COLO668 (cell line): ENCODE data around the gene SYP.
A peak's percentile ranks its signal among the peaks of the same experiment; 100 is the strongest.
"Not testable (repeated sequence)": the region's sequence is repeated elsewhere in the genome, so short reads cannot be mapped to it uniquely, and the experiment has no call there.

Experiments used
- DNase-seq: peaks from one replicate; lab custom pipeline; 2025; ENCODE audit not compliant: unreplicated experiment; lab: John Stamatoyannopoulos, UW

Gene SYP

GRCh38 chrX:49190821-49191573 is 9.0 kb downstream of the SYP start:
- peak; percentile 91 for DNase-seq

DNA sequence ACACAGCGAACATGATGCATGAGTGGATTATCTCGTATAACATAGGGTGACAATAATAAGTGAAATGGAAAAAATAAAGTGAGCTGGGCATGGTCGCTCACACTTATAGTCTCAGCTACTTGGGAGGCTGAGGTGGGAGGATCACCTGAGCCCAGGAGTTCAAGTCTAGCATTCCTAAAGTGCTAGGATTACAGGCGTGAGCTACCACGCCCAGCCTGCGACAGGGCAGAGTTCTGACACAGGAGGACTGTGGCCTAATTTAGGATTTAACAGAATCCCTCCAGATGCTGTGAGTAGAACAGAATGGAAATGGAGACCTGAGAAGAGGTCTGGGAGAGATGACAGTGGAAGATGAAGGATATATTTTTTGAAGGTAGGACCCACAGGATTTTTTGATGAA is 10.4 kb downstream of the SYP start:
- no peak for DNase-seq

- no peak for DNase-seq
Measured at GRCh38 chrX:49188468-49189076, 11.4 kb downstream of the SYP start.

- no peak for DNase-seq
Measured at GRCh38 chrX:49187526-49187925, 12.5 kb downstream of the SYP start.

DNA sequence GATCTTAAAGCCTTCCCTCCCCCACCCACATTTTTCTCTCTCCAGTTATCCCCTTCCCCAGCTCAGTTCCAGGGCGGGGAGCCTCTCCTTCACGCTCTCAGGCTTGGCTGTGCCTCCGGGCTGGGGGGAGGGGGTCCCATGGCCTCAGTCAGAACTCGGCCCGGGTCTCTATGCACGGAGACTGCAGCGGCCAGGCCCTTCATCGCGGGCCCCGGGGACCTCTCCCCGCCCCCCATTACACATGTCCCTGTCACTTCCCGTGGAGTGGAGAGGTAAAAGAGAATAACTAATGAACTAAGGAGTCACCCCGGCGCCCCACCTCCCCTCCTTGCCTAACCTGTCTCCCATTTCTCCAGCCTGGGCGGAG is 13.0 kb downstream of the SYP start:
- DNase-seq = peak; percentile 28

GRCh38 chrX:49186125-49187027 is 13.6 kb downstream of the SYP start, which contains the start of gene PRICKLE3:
TSS of gene PRICKLE3 (minus strand) at chrX:49186373. CDS start at chrX:49186297, 76 bp downstream.
- DNase-seq = peak; percentile 91

GRCh38 chrX:49184294-49185281 is 15.4 kb downstream of the SYP start:
- DNase-seq = peak; percentile 94

DNA sequence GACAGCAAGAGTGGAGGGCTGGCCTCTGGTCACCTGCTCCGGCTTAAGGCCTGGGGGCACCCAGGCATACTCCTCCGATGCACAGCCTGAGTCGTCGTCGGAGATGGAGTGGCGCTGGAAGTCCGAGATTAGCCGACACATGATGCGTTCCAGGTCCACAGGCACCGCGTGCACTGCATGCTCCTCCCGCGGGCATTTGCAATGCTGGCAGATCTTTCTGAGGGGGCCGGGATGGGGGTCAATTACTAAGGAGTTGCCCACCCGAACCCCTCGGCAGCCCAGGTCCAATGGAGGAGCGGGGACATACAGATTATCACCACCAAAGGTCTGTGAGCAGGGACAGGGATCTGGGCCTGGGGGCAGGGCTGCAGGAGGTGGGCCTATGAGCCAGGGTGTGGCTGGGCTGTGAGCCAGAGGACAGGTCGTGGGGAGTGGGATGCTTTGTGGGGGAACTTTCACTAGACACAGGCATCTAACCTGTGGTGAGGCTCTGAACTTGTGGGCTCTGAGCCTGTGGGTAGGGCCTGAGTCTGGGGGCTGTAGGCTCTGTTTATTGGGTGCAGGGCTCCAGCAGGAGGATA is 16.2 kb downstream of the SYP start:
- no peak for DNase-seq

DNA sequence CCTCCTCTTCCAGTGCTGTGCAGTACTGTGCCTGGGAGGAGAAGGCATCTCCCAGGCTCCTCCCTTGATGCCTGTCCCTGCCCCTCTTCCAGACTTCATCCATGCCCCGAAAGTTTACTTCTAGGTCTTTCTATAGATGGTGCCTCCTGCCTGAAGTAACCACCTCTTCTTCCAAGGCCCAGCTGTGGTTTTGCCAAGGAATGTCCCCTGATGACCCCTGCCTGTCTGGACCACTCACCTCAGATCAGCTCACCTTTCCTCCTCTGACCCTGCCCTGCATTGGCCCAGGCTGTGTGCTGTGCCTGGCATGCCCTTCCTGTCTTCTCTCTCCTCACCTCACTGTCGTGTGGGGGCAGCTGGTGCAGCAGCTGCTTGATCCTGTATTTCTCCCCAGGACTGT is 20.6 kb downstream of the SYP start:
- no peak for DNase-seq

DNA sequence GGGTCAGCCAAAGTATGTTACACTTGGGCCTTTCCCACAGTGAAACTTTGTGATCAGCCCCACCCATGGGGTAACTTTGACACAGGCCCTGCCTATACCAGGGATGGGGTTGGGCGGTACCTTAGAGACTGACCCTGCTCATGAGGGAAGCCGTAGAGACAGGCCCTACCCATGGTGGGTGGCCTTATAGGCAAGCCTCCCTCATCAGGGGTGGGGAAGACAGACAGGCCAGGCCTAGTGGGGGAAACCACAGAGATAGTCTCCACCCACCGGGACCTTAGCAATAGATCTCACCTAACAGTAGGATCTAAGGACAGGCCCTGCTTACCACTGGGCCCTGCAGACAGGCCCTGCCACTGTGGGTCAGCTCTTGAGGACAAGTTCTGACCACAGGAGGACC is 21.5 kb downstream of the SYP start:
- DNase-seq = no peak

DNA sequence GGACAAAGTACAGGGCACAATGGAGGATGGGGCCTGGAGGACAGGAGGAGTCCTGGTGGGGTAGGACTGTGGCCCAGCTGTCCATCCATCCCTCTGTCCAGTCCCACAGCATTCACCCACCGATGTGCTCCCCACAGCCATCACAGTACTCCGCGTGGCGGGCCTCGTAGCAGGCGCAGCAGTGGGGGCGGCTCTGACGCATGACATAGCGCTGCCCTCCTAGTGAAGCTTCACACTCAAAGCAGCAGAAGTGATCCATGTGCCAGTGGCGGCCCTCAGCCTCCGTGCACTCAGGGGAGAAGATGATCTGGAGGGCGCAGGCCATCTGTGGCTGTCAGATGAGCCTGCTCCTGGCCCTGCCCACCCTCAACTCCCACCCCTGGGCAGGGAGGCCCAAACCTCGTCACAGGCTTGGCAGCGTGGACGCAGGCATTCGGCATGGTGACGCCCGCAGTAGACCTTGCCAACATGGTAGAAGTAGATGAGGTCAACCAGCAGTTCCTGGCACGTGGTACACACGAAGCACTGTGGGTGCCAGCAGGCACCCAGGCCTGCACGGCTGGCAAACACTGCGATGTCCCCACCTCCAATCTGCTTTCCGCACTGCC is 22.0 kb downstream of the SYP start:
- no peak for DNase-seq

DNA sequence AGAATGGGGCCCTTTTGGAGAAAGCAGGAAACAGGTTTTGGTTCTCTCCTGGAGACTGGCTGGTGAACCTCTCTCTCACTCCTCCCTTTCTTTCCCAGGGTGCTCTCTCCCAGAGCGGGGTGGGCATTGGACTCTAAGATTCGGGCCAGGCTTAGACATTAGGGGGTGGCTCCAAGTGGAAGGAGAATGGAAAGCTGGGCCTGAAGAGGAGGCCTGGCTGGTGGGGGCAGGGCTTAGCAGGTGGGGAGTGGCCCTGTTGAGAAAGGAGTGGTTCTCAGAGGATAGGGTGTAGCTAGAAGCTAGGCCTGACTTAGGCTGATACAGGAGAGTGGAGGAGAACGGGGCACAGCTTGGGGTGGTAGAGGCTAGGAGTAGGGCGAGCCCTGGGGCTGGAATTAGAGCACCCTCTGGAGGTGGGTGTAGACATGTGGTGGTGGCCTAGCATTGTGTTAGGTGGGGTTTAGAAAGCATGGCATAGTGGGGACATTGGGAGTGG is 22.6 kb downstream of the SYP start:
- DNase-seq = no peak

- no peak for DNase-seq
Measured at GRCh38 chrX:49176421-49177326, 23.3 kb downstream of the SYP start.

GRCh38 chrX:49175435-49176274 is 24.3 kb downstream of the SYP start:
- no peak for DNase-seq

DNA sequence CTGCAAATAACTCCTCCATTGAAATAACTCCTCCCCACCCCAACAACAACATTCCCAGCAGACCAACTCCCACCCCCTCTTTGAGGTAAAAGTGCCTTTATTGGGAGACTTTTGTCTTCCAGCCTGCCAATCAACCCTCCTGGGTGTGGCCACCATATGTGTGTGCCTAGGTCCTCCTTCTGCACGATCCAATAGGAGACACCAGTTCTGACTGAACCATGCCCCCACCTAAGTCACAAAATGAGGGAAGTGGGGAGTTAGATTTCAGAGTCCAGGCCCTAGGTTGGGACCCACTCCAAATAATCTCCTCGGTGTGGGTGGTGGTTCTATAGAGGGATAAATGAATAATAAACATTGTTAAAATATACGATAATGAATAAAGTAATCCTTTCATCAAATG is 25.3 kb downstream of the SYP start:
- DNase-seq = no peak

- DNase-seq = not testable (repeated sequence)
Measured at GRCh38 chrX:49173544-49173943, 26.4 kb downstream of the SYP start.

DNA sequence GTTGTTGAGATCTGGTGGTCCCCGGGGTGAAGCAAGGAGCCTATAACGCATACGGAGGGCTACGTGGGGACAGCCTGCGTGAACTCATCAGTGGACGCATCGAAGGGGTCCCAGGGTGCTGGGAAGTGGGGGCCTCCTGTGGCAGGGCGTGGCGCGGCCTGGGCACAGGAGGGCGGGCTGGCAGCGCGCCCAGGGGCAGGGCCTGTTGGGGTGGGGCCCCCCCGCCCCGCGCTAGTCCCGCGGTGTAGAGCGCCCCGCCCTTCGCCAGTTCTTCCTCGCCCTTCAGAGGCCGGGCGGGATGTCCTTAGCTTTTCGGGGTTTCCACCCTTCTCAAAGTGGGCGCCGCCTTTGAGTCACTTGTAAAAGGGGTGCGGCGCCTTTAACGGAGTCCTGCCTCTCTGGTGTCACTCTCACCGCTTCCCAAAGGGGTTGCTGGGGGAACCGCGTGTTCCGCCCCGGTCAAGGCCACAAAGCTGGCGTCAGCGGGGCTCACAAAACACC is 27.7 kb downstream of the SYP start:
- DNase-seq = peak; percentile 81
